ENCODE measurements around the gene PRKG1. TPM values are rescaled to one million over a fixed set of nuclear protein-coding genes. Genes with fewer than 3 reads are reported as not detected.

Gene PRKG1
- total and polyA plus RNA-seq, 12 donors: 3.8 to 48.1 (median 29.9) TPM

DNA sequence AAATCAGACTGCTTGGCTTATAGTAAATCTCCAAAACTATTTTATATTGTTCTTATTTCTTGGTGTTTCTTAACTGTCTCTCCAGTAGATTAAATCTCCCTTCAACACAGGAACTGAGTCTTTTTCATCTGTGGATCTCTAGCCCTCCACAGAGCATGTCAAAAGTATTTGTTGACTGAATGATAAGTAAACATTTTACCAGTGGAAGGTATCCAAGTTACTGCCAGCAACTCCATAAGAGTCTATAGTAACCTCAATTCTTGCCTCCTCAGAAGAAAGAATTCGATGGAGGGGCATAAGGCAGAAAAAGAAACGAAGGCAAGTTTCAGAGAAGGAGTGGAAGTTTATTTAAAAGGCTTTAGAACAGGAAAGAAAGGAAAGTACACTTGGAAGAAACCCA is 945.9 kb downstream of the PRKG1 start:
- peaks cover 0 to 19% (median 0%) of the 10 kb centered on the region in 11 donors for H3K9me3 ChIP-seq
- intact Hi-C loops (cut with DNase I): no loop called here
- DNase-seq (no peak), ATAC-seq (no peak)
- H3K36me3 ChIP-seq: no peaks in the 10 kb centered on the region
- no peak overlapping the region for H3K4me3 ChIP-seq
- no peaks in the 10 kb centered on the region for H3K27me3 ChIP-seq
- WGBS, 2 donors: 69 to 76% methylated on average over 2 of the region's 2 CpGs
- no peak for TF ChIP-seq CTCF (IDR thresholded peaks at IDR 0.05)
- H3K4me1 ChIP-seq: no peaks in the 10 kb centered on the region
- no peak overlapping the region for H3K27ac ChIP-seq

DNA sequence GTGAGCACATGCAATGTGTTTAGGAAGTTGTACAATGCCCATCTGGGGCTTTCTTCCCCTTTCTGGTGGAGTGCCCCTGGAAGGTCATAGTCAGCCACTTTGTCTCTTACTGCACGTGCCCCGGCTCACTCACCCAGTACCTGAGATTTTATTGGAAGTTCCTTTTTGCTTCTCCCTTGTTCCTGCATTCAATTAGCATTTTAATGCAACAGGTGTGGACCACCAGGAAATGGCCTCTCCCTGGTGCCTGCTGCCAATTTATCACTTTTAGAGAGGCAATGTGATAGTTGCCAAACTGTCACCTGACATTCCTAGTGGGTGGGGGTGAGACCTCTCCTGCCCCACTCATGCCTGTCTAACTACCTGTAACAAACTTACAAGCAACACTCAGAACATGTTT is 946.4 kb downstream of the PRKG1 start:
- Histone ChIP-seq H3K4me1 (no peaks in the 10 kb centered on the region), H3K36me3 (no peaks in the 10 kb centered on the region), H3K4me3 (no peak overlapping the region), H3K9me3 (peaks cover 0 to 19% (median 0%) of the 10 kb centered on the region in 11 donors), H3K27ac (no peak overlapping the region), H3K27me3 (no peaks in the 10 kb centered on the region)
- WGBS, 2 donors: 84 to 98% methylated on average over 2 of the region's 2 CpGs
- TF ChIP-seq CTCF (IDR thresholded peaks at IDR 0.05): no peak
- ATAC-seq: no peak
- intact Hi-C loops (cut with DNase I): no loop called here
- no peak for DNase-seq

DNA sequence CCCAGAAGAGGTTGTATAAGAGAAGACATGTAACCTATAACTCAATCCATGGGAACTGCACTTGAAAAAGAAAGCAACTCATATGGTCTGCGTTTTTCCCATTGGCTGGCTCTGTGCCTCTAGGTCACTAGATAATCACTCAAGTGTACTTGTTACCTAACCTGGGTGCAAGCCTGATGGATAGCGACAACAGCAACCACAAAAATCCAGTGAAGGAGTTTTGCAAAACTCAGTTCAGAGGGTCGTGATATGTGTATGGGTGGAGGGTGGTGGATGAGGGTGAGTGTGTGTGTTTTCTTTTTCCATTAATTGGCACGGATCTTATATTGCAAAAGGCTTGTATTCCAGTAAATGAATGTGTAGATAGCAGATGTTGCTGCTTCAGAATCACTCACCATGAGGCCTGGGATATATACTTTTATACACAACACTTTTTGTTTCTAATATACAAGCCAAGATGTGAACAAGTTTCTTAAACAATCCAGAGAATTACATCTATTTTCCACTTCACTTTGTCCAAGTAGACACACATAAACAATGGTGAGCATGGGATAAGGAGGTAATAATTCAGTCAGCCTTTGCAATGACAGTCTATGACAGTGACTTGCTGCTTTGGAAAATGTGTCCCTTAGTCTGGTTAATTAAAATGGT is 952.9 kb downstream of the PRKG1 start:
- peaks cover 0 to 20% (median 0%) of the 10 kb centered on the region in 11 donors for H3K9me3 ChIP-seq
- no peak overlapping the region for H3K27ac ChIP-seq
- WGBS, 2 donors: 75 to 77% methylated on average over 4 of the region's 4 CpGs
- TF ChIP-seq CTCF (IDR thresholded peaks at IDR 0.05): no peak
- DNase-seq: no peak
- intact Hi-C loops (cut with DNase I): no loop called here
- H3K36me3 ChIP-seq: no peaks in the 10 kb centered on the region
- no peaks in the 10 kb centered on the region for H3K4me1 ChIP-seq
- H3K27me3 ChIP-seq: no peaks in the 10 kb centered on the region
- H3K4me3 ChIP-seq: no peak overlapping the region
- no peak for ATAC-seq

- Histone ChIP-seq H3K27ac (no peak overlapping the region), H3K36me3 (no peaks in the 10 kb centered on the region), H3K9me3 (peaks cover 0 to 12% (median 0%) of the 10 kb centered on the region in 11 donors), H3K4me1 (no peaks in the 10 kb centered on the region), H3K4me3 (no peak overlapping the region), H3K27me3 (no peaks in the 10 kb centered on the region)
- ATAC-seq (no peak), DNase-seq (no peak)
- intact Hi-C loops (cut with DNase I): no loop called here
- TF ChIP-seq CTCF (IDR thresholded peaks at IDR 0.05): no peak
- WGBS, 2 donors: 79 to 86% methylated on average over 2 of the region's 2 CpGs
These were observed 954.2 kb downstream of the PRKG1 start for GRCh38 chr10:52028523-52028858.
